HG03159 (cell line): Measurements from ENCODE around the gene GFRA1.

Source experiments
- ATAC-seq: cut with Tn5 transposase; IDR thresholded peaks from one replicate; pipeline ENCODE4 v1.9.1; 2021; ENCODE audit warnings: mild to moderate bottlenecking, moderate library complexity; ENCODE audit not compliant: unreplicated experiment

GFRA1 gene

DNA sequence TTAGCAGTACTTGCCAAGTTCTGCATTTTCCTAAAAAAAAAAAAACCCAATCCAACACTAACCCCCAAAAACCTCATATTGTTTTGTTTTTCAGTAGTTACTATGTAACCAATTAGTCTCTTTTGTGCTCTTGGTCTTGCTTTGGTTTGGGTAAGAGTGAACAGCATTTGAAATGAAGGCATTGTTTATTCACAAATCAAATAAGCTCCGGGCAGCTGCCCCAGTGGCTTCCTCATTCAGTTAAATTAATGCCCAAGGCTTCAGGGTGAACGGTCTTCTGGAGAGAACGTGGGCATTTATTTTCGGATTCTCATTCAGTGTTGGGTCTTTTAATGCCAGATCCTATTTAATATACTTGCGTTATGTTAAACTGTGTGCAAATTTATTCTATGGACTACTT lies 108.7 kb downstream of the GFRA1 start:
- no peak for ATAC-seq

DNA sequence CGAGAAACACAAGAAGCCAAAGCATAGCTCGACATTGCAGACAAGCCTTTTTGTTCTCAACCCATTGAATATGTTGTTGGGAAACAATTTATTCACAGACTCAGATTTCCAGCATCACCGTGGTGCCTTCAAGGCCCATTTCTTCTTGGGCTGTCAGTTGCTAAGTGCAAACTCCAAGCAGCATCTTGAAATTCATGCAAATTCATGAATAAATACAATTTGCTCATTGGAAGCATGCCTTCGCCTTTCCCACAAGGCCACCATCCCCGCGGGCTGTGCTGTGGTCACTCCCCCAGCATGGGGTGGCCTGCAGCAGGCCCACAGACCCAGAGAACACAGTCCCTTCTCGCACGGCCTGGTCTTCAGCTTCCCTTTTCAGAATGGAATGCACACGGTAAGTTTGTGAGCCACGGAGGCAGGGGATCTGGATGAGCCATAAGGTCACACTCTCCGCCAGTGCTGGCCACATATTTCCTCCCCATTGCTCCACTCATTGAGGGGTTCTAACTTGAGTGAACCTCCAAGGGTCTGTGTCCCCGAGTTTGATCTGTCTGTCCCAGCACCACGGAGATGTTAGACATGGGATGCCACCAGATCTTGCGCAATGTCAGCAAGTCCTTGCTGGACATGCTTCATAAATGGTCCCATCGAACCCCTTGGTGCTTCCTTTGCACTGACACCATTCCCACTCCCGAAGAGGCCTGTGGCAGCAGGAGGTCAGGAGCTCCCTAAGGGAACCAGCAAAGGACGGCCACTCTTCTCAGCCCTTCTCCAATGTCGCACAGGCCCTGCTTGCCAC lies 109.5 kb downstream of the GFRA1 start:
- ATAC-seq: no peak

DNA sequence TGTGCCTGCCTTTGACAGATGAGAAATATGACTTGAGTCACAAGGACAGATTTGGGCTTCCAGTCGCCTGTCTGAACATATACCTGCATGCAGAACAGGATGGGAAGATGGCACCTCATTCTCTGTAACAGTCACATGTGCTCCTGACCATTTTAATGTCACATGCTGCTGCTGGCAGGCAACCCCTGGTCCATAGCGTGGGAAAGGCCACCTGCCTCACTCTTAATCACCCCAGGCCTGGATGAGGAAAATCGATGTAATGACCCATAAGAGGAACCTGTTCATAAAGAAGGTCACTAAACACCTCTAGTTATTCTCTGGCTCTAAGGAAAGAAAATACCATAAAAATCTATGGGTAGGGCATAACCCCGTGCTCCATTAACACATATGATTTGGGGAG lies 110.2 kb downstream of the GFRA1 start:
- no peak for ATAC-seq

GRCh38 chr10:116160271-116160670 lies 112.7 kb downstream of the GFRA1 start:
- no peak for ATAC-seq

GRCh38 chr10:116159197-116159596 lies 113.8 kb downstream of the GFRA1 start:
- ATAC-seq: no peak

- no peak for ATAC-seq
Observed at GRCh38 chr10:116158036-116158435, 115.0 kb downstream of the GFRA1 start.

GRCh38 chr10:116157485-116157884 lies 115.5 kb downstream of the GFRA1 start:
- no peak for ATAC-seq

DNA sequence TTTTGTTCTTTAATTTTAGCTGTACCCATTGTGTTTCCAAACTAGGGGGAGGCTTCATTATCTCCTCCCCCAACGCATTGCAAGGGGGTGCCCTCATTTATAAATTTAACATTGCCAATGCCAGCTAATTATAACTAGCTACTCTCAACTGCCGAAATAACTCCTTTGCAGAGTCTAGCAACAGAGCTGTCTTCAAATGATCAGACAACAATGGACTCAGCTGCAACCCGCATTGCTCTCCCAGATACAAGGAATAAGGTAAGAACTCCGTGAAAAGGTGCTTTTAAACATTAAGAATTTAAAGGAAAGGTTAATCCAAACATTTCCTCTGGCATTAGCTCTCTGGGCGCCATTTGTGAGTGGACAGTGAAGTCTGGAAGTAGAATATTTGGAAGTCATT lies 116.2 kb downstream of the GFRA1 start:
- ATAC-seq: no peak

DNA sequence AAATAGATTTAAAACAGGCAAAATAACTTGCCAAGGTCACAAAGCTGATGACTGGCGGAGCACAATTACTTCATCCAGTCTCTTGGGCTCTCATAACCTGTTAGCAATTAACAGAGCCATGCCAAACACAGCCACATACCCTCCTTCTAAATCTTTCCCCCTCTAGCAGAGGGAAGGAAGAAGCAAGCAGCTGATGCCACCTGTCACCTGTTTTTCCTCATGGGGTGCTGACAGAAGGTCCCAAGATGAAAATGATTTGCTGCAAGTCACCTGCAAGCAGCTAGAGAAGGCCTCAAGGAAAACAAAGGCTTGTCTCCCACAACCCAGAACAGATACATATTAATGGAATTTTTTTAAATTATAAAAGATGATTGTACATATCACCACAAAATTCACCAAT lies 117.8 kb downstream of the GFRA1 start:
- ATAC-seq: no peak

GRCh38 chr10:116154651-116155050 lies 118.4 kb downstream of the GFRA1 start:
- no peak for ATAC-seq

- no peak for ATAC-seq
Observed at GRCh38 chr10:116151076-116151475, 121.9 kb downstream of the GFRA1 start.

DNA sequence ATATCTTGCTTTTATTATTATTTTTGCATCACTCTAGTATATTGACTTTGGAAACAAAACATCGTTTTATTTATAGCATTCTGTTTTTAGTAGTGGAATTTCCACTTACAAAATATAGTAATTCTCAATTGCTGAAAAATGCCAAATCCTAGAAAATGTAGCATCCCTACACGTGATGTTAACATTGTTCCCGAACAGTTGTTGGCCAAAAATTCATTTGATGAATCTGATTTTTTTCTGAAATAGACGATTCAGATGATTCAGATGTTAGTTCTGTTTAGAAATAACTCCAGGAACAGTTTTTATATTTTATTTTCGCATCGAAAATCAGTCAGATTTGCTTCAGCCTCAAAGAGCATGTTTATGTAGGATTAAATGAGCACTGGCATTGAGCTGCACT lies 122.4 kb downstream of the GFRA1 start:
- ATAC-seq: no peak

DNA sequence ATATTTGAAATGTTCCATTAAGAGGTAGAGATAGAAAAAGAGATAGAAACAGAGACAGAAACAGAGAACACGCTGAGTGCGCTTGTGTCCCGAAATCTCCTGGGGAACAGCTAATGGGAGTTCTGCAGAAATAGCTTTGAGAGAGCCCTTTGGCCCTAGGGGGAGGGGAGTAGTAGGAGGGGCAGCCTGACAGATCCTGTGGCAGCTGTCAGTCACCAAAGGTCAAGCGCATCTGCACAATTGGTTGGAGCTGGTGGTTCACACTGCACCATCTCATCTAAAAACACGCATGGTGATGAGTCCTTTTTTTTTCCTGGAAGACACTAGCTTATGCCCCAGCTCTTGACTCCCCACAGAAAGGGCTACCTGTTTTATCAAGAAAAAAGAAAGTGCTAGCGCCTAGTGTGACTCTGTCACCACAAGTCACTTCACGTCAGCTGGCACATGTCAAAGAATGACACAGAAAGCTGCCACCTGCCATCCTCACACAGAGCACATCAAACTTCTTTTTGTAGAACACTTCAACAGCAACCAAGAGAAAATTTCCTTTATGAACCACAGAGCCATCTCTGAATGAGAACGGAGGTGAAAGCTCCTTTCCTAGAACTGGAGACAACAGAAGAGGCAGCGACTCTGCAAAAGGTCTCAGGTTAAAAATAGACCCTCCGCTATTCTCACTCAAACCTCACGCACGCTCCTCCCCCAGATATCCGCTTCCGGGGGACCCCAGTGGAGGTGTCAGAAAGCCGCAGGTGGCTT lies 125.7 kb downstream of the GFRA1 start:
- ATAC-seq: no peak

DNA sequence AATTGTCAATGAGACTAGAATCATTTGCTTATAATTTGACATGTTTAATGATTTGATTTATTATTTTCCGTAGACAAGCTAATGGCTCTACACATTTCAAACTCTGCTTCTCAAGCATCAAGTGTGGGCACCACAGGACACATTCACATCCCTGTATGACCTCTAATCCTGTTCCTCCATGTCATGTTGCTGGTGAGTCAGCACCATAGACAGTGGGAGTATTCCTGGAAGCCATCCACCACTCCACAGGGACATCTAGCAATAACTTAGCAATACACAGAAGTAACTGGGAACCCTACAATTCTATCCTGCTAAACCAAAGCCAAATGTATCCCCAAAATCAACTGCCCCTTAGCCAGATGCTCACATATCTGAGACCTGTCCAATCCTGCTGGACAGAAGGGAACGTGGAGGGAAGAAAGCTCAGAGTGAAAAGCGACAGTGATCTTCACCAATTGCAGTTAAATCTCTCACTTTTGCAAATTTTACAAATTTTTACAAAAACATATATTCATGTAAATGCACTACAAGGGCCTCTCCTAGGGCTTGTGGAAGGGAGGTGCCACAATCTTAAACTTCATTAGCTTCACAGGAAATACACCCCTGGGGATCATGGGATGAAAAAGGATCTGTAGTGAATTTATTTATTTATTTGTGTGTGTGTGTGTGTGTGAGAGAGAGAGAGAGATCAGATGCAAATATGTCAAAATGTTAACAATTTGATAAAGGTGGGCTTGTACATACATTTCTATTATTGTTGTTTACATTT lies 126.5 kb downstream of the GFRA1 start:
- ATAC-seq: no peak

DNA sequence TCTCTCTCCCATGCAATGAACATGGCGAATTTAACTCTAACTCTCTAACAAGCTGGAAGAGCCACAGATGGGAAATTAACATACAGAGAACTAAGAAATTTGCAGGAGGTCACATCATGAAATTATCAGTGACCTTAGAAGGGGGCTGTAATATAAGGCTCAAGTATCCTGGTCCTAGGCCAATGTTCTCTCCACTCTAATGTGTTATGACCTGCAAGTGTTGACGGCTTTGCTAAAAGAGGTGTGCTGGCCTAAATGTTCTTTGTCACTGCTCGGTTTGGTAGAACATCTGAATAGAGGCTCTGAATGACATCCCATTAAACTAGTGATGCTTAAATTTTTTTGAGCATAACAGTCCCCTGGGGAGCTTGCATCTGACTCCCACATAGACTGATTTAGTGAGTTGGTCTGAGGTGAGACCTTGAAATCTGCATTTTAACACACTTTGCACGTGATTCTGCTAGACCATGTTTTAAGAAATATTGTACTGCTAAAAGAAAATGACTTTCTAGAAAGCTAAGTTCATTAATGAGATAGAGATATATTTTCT lies 129.3 kb downstream of the GFRA1 start:
- ATAC-seq: no peak

- no peak for ATAC-seq
Observed at GRCh38 chr10:116141855-116142254, 131.2 kb downstream of the GFRA1 start.

DNA sequence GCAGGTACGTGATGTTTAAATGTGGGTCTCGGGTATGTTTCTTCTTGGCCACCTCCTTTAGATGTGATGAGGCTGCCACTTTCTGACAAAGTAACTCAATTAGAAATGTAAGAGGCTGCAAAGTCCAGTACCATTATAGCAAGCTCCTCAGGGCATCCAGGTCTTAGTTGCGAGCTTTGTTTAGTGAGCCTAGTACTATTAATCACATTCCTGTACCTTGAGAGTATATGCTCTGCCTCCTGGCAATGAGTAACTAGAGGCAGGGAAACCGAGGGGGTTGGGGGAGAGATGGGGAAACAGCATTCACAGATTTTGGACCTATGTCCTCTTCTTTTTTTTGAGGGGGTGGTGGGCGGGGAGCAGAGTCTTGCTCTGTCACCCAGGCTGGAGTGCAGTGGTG lies 131.8 kb downstream of the GFRA1 start:
- no peak for ATAC-seq

DNA sequence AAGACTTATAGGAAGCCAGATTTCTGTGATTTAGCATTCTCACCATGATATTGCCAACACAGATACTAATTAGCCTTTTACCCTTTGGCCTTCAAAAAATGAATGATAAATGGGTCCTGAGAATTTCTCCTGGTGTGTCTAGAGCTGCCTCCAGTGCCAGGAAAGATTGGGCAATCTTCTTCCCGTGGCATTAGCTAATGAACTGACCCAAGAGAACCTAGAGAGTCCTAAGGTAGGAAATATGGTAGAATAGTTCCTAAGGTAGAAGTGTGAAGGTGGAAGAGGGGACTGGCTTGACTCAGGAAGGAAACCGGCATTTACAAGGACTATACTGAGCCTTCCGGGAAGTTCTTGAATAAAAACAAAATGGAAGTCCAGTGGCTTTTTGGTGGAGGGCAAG lies 133.1 kb downstream of the GFRA1 start:
- no peak for ATAC-seq

GRCh38 chr10:116138897-116139296 lies 134.1 kb downstream of the GFRA1 start:
- ATAC-seq: no peak

DNA sequence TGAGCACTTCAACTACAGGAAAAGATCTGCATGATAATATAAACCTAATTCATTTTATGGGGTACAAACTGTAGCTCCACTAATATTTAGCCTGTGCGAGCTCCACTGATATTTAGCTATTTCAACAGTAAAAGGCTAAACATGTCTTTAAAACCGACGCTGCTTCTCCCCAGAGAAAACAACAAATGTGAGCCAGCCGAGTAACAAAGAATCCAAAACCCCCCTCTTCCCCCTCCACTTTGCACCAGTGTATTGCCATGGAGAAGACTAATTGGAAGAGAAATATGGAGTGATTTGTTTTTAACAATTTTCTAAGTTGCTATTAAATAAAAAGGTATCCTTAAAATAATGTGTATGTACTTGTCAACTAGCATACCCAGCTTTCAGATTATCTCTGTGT lies 136.7 kb downstream of the GFRA1 start:
- no peak for ATAC-seq

GRCh38 chr10:116134322-116134721 lies 138.7 kb downstream of the GFRA1 start:
- ATAC-seq: no peak
